CD4-positive, alpha-beta T cell treated with Interleukin-17A for 4 hours (primary cell): ENCODE measurements around the gene BTBD16.

Experiments
- DNase-seq: peaks from one replicate; pipeline ENCODE4 v3.0.0-alpha.2; 2020; ENCODE audit warnings: mixed read lengths

The BTBD16 gene

GRCh38 chr10:122248356-122249302 lies 22.5 kb upstream of the BTBD16 start:
- no peak for DNase-seq

GRCh38 chr10:122249303-122249850 lies 21.7 kb upstream of the BTBD16 start:
- no peak for DNase-seq

- no peak for DNase-seq
Observed at GRCh38 chr10:122249991-122250750, 20.9 kb upstream of the BTBD16 start.

- no peak for DNase-seq
Observed at GRCh38 chr10:122251459-122252255, 19.4 kb upstream of the BTBD16 start.

GRCh38 chr10:122252805-122253204 lies 18.3 kb upstream of the BTBD16 start:
- no peak for DNase-seq

- DNase-seq: no peak
Observed at GRCh38 chr10:122253605-122254004, 17.5 kb upstream of the BTBD16 start.

GRCh38 chr10:122254831-122255230 lies 16.3 kb upstream of the BTBD16 start:
- no peak for DNase-seq

- no peak for DNase-seq
Observed at GRCh38 chr10:122255509-122256301, 15.4 kb upstream of the BTBD16 start.

- DNase-seq: no peak
Observed at GRCh38 chr10:122257041-122257440, 14.1 kb upstream of the BTBD16 start.

GRCh38 chr10:122258136-122259074 lies 12.7 kb upstream of the BTBD16 start:
- DNase-seq: no peak

GRCh38 chr10:122259075-122259466 lies 12.0 kb upstream of the BTBD16 start:
- no peak for DNase-seq

GRCh38 chr10:122261584-122261983 lies 9.5 kb upstream of the BTBD16 start:
- no peak for DNase-seq

- DNase-seq: no peak
Observed at GRCh38 chr10:122263971-122264370, 7.1 kb upstream of the BTBD16 start.

GRCh38 chr10:122264436-122264835 lies 6.7 kb upstream of the BTBD16 start:
- no peak for DNase-seq

GRCh38 chr10:122264931-122265330 lies 6.2 kb upstream of the BTBD16 start:
- no peak for DNase-seq

GRCh38 chr10:122265896-122266295 lies 5.2 kb upstream of the BTBD16 start:
- DNase-seq: no peak

- DNase-seq: peak; percentile 46
Observed at GRCh38 chr10:122267849-122268737, 3.0 kb upstream of the BTBD16 start.

- no peak for DNase-seq
Observed at GRCh38 chr10:122269059-122269687, 1.9 kb upstream of the BTBD16 start.

- DNase-seq: no peak
Observed at GRCh38 chr10:122273966-122274545, 3.0 kb downstream of the BTBD16 start.
